ENCODE data around the gene OPA1. TPM values are rescaled to one million over a fixed set of nuclear protein-coding genes. Genes with fewer than 3 reads are reported as not detected.

The OPA1 gene
- total and polyA plus RNA-seq, 2 experiments from 2014 or later = 24.9 to 89.9 TPM

DNA sequence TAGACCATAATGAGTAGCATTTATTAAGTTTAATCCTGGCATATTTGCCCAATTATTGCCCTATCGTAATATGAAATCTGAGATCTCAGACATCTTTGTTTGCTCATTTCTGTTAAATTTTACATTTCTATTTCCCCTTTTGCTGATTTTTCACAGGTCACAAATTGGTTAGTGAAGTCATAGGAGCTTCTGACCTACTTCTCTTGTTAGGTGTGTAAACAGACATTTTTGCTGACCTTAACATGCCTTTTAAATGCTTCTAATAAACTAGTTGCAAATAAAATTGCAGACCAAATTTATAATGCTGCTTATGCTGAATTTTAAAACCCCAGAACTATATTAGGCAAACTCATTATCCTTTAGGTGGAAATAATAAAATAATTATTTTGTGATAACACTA lies 24.6 kb downstream of the OPA1 start:
- no peaks in the 10 kb centered on the region for H3K27me3 Mint-ChIP-seq (ENCODE audit: insufficient read depth, low read depth, poor library complexity)
- Histone ChIP-seq H4K20me1 (replicated peaks; ENCODE audit: insufficient read depth) (peaks cover 5% of the 10 kb centered on the region; the same call in 1 of the 2 replicates), H3K79me2 (replicated peaks; ENCODE audit: insufficient read depth) (peaks cover 39% of the 10 kb centered on the region), H3K4me1 (ENCODE audit: insufficient read depth) (no peaks in the 10 kb centered on the region), H3K27me3 (ENCODE audit: insufficient read depth) (no peaks in the 10 kb centered on the region), H3K36me3 (ENCODE audit: insufficient read depth) (peaks cover 26% of the 10 kb centered on the region; the same call in 1 of the 2 replicates), H3K4me2 (no peak overlapping the region), H3F3A (replicated peaks; ENCODE audit: low read depth) (no peaks in the 10 kb centered on the region), H3K9me2 (ENCODE audit: insufficient read depth) (no peaks in the 10 kb centered on the region), H3K4me3 (no peak overlapping the region), H3K27ac (ENCODE audit: low read depth) (no peak overlapping the region), H2AFZ (no peak overlapping the region)
- DNase-seq (ENCODE audit: low spot score) = no peak
- peaks cover 51% of the 10 kb centered on the region; the same call in 2 of the 3 replicates for H3K36me3 Mint-ChIP-seq (ENCODE audit: low read depth)
- TF ChIP-seq EZH2 (IDR thresholded peaks at IDR 0.05; ENCODE audit: low read depth, unreplicated experiment) = no peak
- no peak for TF ChIP-seq ZNF114 (CRISPR knock-in tag; IDR thresholded peaks at IDR 0.05)
- no peak for ATAC-seq
- no peaks in the 10 kb centered on the region for H3K4me1 Mint-ChIP-seq
- H3K9me3 Mint-ChIP-seq = no peaks in the 10 kb centered on the region
- no peak overlapping the region for H3K4me3 Mint-ChIP-seq
- no peak overlapping the region for H3K27ac Mint-ChIP-seq

- Mint-ChIP-seq H3K4me3 (no peak overlapping the region), H3K4me1 (no peaks in the 10 kb centered on the region), H3K27ac (0 out of 2 replicates have a peak overlapping the region, but pooled peaks have one; percentile 43), H3K36me3 (ENCODE audit: low read depth) (peaks cover 43% of the 10 kb centered on the region; the same call in 2 of the 3 replicates), H3K9me3 (no peaks in the 10 kb centered on the region), H3K27me3 (ENCODE audit: insufficient read depth, low read depth, poor library complexity) (no peaks in the 10 kb centered on the region)
- Histone ChIP-seq H3K4me3 (no peak overlapping the region), H3K36me3 (ENCODE audit: insufficient read depth) (peaks cover 26% of the 10 kb centered on the region; the same call in 1 of the 2 replicates), H3K4me1 (ENCODE audit: insufficient read depth) (no peaks in the 10 kb centered on the region), H4K20me1 (replicated peaks; ENCODE audit: insufficient read depth) (0 out of 2 replicates have a peak, but pooled peaks cover 5% of the 10 kb centered on the region), H2AFZ (no peak overlapping the region), H3K79me2 (replicated peaks; ENCODE audit: insufficient read depth) (peaks cover 17% of the 10 kb centered on the region), H3F3A (replicated peaks; ENCODE audit: low read depth) (no peaks in the 10 kb centered on the region), H3K27ac (ENCODE audit: low read depth) (no peak overlapping the region), H3K27me3 (ENCODE audit: insufficient read depth) (no peaks in the 10 kb centered on the region), H3K4me2 (no peak overlapping the region), H3K9me2 (ENCODE audit: insufficient read depth) (no peaks in the 10 kb centered on the region)
- DNase-seq (ENCODE audit: low spot score) (no peak), ATAC-seq (no peak)
- no peak for TF ChIP-seq NANOG (IDR thresholded peaks at IDR 0.05; ENCODE audit: borderline replicate concordance)
- no peak for TF ChIP-seq POLR2AphosphoS5 (IDR thresholded peaks at IDR 0.05; ENCODE audit: low read depth)
- no peak for TF ChIP-seq REST (IDR thresholded peaks at IDR 0.05; ENCODE audit: unreplicated experiment)
- no peak for TF ChIP-seq JUNB (IDR thresholded peaks at IDR 0.05; ENCODE audit: unreplicated experiment)
- no peak for TF ChIP-seq EZH2phosphoT487 (IDR thresholded peaks at IDR 0.05; ENCODE audit: unreplicated experiment)
- no peak for TF ChIP-seq ZNF331 (CRISPR knock-in tag; IDR thresholded peaks at IDR 0.05; ENCODE audit: low read depth)
- no peak for TF ChIP-seq ZNF114 (CRISPR knock-in tag; IDR thresholded peaks at IDR 0.05)
- TF ChIP-seq EZH2 (IDR thresholded peaks at IDR 0.05; ENCODE audit: low read depth, unreplicated experiment) = no peak
- TF ChIP-seq, protein P1, sequence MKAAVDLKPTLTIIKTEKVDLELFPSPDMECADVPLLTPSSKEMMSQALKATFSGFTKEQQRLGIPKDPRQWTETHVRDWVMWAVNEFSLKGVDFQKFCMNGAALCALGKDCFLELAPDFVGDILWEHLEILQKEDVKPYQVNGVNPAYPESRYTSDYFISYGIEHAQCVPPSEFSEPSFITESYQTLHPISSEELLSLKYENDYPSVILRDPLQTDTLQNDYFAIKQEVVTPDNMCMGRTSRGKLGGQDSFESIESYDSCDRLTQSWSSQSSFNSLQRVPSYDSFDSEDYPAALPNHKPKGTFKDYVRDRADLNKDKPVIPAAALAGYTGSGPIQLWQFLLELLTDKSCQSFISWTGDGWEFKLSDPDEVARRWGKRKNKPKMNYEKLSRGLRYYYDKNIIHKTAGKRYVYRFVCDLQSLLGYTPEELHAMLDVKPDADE (IDR thresholded peaks at IDR 0.05) = no peak
- TF ChIP-seq, protein P2, sequence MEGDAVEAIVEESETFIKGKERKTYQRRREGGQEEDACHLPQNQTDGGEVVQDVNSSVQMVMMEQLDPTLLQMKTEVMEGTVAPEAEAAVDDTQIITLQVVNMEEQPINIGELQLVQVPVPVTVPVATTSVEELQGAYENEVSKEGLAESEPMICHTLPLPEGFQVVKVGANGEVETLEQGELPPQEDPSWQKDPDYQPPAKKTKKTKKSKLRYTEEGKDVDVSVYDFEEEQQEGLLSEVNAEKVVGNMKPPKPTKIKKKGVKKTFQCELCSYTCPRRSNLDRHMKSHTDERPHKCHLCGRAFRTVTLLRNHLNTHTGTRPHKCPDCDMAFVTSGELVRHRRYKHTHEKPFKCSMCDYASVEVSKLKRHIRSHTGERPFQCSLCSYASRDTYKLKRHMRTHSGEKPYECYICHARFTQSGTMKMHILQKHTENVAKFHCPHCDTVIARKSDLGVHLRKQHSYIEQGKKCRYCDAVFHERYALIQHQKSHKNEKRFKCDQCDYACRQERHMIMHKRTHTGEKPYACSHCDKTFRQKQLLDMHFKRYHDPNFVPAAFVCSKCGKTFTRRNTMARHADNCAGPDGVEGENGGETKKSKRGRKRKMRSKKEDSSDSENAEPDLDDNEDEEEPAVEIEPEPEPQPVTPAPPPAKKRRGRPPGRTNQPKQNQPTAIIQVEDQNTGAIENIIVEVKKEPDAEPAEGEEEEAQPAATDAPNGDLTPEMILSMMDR (conservative IDR thresholded peaks at IDR 0.05; ENCODE audit: low read depth in 2 of 2) = no peak
- TF ChIP-seq CREB1 (CRISPR knock-in tag; IDR thresholded peaks at IDR 0.05; ENCODE audit: low read depth) = no peak
- no peak for TF ChIP-seq STAT1 (IDR thresholded peaks at IDR 0.05; ENCODE audit: unreplicated experiment)
Observed at GRCh38 chr3:193620057-193620456, 27.0 kb downstream of the OPA1 start.

Data from GM23338 (cell line).